ENCODE results near the gene A2M. TPM values are rescaled to one million over a fixed set of nuclear protein-coding genes. Genes with fewer than 3 reads are reported as not detected.

Gene A2M
- total RNA-seq, 1 experiment from 2014 or later = 1.2 TPM

GRCh38 chr12:9072481-9073038 lies 43.2 kb downstream of the A2M start:
- H3K9ac ChIP-seq (ENCODE audit: extremely low read depth, insufficient read length, low read length) = no peak overlapping the region
- H4K91ac ChIP-seq (ENCODE audit: insufficient read length, low read depth, low read length) = no peak overlapping the region
- H4K5ac ChIP-seq (ENCODE audit: insufficient read length, low read depth, low read length) = no peak overlapping the region
- H3K79me2 ChIP-seq (ENCODE audit: insufficient read depth, low read length) = no peaks in the 10 kb centered on the region
- Mint-ChIP-seq H3K4me1 (no peaks in the 10 kb centered on the region), H3K27me3 (ENCODE audit: low read depth) (peaks cover 2% of the 10 kb centered on the region), H3K4me3 (no peak overlapping the region), H3K36me3 (ENCODE audit: insufficient read depth in 1 of 3, low read depth in 3 of 3) (no peaks in the 10 kb centered on the region), H3K27ac (no peak overlapping the region; a peak in 1 of 7 replicates), H3K9me3 (no peaks in the 10 kb centered on the region)
- no peak overlapping the region for H3K23ac ChIP-seq (ENCODE audit: insufficient read length, low read depth, low read length)
- no peak overlapping the region for H3K4me2 ChIP-seq (ENCODE audit: insufficient read depth, insufficient read length, low read length)
- no CpG with 5 or more reads among the region's 2 CpGs for WGBS (ENCODE audit: extremely low coverage, insufficient read length, low lambda C conversion rate)
- H3K9me3 ChIP-seq (ENCODE audit: control insufficient read depth, low read depth, low read length) = no peaks in the 10 kb centered on the region
- no peak overlapping the region for H3K56ac ChIP-seq (ENCODE audit: insufficient read length, low read depth, low read length)
- H2BK5ac ChIP-seq (ENCODE audit: insufficient read length, low read length) = no peak overlapping the region
- H3K23me2 ChIP-seq (ENCODE audit: insufficient read length, low read depth, low read length, poor library complexity, severe bottlenecking) = no peaks in the 10 kb centered on the region
- no peak for TF ChIP-seq CTCF (conservative IDR thresholded peaks at IDR 0.05)
- H3K14ac ChIP-seq (ENCODE audit: insufficient read depth, low read length) = no peak overlapping the region
- no peak overlapping the region for H2BK15ac ChIP-seq (ENCODE audit: low read depth, low read length)
- H2BK120ac ChIP-seq (ENCODE audit: low read depth, low read length, poor library complexity, severe bottlenecking) = no peak overlapping the region
- H3K27ac ChIP-seq (ENCODE audit: insufficient read length, low read depth, low read length) = no peak overlapping the region
- H3K18ac ChIP-seq (ENCODE audit: insufficient read length, low read depth, low read length) = no peak overlapping the region
- no peak overlapping the region for H3T11ph ChIP-seq (ENCODE audit: low read length)
- DNase-seq = no peak
- H3K27me3 ChIP-seq (ENCODE audit: insufficient read depth, low read length) = no peaks in the 10 kb centered on the region
- H3K4me1 ChIP-seq (ENCODE audit: insufficient read depth, low read length) = no peaks in the 10 kb centered on the region
- no peak overlapping the region for H2AFZ ChIP-seq (ENCODE audit: low read length)
- H2BK20ac ChIP-seq (ENCODE audit: low read depth, low read length, poor library complexity, severe bottlenecking) = no peak overlapping the region
- H4K20me1 ChIP-seq (ENCODE audit: control insufficient read depth, insufficient read depth, insufficient read length) = no peaks in the 10 kb centered on the region
- H2BK12ac ChIP-seq (ENCODE audit: insufficient read length, low read depth, low read length) = no peak overlapping the region
- no peaks in the 10 kb centered on the region for H3K79me1 ChIP-seq (ENCODE audit: insufficient read depth, low read depth, low read length, poor library complexity, severe bottlenecking)
- H4K8ac ChIP-seq (replicated peaks; ENCODE audit: insufficient read length, low read depth, low read length) = no peak overlapping the region
- no peak overlapping the region for H3K4ac ChIP-seq (ENCODE audit: low read depth, low read length)
- H2AK5ac ChIP-seq (ENCODE audit: insufficient read length, low read length) = no peak overlapping the region

All from H9 (cell line).